ENCODE data around the gene RTF2. TPM values are rescaled to one million over a fixed set of nuclear protein-coding genes. Genes with fewer than 3 reads are reported as not detected.

Gene RTF2
- total and polyA plus RNA-seq, 2 experiments from 2014 or later = 59.2 to 95.3 TPM

DNA sequence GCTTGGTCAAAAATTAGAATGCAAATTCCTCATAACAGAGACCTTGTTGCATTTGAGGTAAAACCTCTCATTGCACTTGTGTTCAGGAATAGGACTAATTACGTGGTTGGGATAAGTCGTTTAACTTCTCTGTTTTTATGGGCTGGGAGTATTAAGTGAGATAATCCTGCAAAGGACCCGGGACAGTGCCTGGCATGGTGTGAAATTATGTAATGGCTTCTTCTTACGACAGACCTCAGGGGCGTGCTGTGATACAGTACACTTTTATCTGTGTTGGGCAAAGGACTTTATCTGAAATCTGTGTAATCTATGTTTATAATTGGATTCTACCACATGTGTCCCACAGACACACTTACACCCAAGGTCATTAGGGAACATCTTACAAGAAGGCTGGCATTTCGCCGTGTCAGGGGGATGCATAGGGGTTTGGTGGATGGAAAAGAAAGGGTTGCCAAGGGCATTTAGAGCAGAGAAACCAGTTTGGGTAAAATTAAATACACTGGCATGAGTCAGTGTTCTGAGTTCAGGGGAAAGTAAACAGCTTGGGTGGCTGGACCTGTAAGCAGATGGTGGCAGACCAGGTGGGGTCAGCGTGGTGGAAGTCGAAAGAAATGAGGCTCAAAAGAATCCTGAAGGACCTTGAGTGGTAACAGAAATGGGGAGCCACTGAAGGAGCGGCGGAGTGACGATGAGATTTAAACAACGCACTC, 17.2 kb upstream of the RTF2 start:
- TF ChIP-seq EZH2 (IDR thresholded peaks at IDR 0.05; ENCODE audit: borderline replicate concordance) (no peak), EZH2phosphoT487 (IDR thresholded peaks at IDR 0.05; ENCODE audit: low read depth, severe bottlenecking, unreplicated experiment) (no peak)
- TF ChIP-seq, protein P1, sequence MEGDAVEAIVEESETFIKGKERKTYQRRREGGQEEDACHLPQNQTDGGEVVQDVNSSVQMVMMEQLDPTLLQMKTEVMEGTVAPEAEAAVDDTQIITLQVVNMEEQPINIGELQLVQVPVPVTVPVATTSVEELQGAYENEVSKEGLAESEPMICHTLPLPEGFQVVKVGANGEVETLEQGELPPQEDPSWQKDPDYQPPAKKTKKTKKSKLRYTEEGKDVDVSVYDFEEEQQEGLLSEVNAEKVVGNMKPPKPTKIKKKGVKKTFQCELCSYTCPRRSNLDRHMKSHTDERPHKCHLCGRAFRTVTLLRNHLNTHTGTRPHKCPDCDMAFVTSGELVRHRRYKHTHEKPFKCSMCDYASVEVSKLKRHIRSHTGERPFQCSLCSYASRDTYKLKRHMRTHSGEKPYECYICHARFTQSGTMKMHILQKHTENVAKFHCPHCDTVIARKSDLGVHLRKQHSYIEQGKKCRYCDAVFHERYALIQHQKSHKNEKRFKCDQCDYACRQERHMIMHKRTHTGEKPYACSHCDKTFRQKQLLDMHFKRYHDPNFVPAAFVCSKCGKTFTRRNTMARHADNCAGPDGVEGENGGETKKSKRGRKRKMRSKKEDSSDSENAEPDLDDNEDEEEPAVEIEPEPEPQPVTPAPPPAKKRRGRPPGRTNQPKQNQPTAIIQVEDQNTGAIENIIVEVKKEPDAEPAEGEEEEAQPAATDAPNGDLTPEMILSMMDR (IDR thresholded peaks at IDR 0.05; ENCODE audit: poor library complexity) = no peak
- Histone ChIP-seq H3K36me3 (replicated peaks; ENCODE audit: insufficient read depth, low read depth) (no peaks in the 10 kb centered on the region), H3K27me3 (no peaks in the 10 kb centered on the region), H2AFZ (no peak overlapping the region), H3K9me2 (replicated peaks; ENCODE audit: insufficient read depth) (no peaks in the 10 kb centered on the region), H3K9me3 (ENCODE audit: low read depth) (no peaks in the 10 kb centered on the region), H3K4me3 (no peak overlapping the region), H3K27ac (no peak overlapping the region), H3K4me2 (no peak overlapping the region), H4K20me1 (ENCODE audit: insufficient read depth, poor library complexity, severe bottlenecking) (no peaks in the 10 kb centered on the region), H3K79me2 (no peaks in the 10 kb centered on the region), H3K4me1 (ENCODE audit: insufficient read depth) (no peaks in the 10 kb centered on the region)
- no peak for DNase-seq (ENCODE audit: low spot score)
- 75% methylated on average over 13 of the region's 13 CpGs for WGBS (ENCODE audit: low lambda C conversion rate, missing lambda C conversion rate)

DNA sequence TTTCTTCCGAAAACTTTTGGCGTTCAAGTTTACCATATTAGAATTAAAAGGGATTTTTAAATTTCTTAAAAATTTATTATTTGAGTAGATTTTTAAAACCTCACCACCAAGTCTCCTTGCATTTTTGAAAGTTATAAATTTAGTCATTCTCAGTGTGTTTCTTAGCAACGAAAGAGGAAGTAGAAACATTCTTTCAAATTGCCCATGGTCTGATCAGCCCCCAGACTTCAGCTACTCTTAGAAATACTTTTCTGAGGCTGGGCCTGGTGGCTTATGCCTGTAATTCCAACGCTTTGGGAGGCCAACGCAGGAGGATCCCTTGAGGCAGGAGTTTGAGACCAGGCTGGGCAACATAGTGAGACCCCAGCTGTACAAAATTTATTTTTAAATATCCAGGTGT, 15.1 kb upstream of the RTF2 start:
- Histone ChIP-seq H3K9me2 (replicated peaks; ENCODE audit: insufficient read depth) (no peaks in the 10 kb centered on the region), H2AFZ (no peak overlapping the region), H3K27ac (no peak overlapping the region), H3K4me2 (no peak overlapping the region), H3K4me3 (no peak overlapping the region), H3K4me1 (ENCODE audit: insufficient read depth) (no peaks in the 10 kb centered on the region), H4K20me1 (ENCODE audit: insufficient read depth, poor library complexity, severe bottlenecking) (no peaks in the 10 kb centered on the region), H3K79me2 (no peaks in the 10 kb centered on the region), H3K27me3 (no peaks in the 10 kb centered on the region), H3K9me3 (ENCODE audit: low read depth) (no peaks in the 10 kb centered on the region), H3K36me3 (replicated peaks; ENCODE audit: insufficient read depth, low read depth) (no peaks in the 10 kb centered on the region)
- 92% methylated on average over 5 of the region's 5 CpGs for WGBS (ENCODE audit: low lambda C conversion rate, missing lambda C conversion rate)
- no peak for DNase-seq (ENCODE audit: low spot score)
- TF ChIP-seq EZH2phosphoT487 (IDR thresholded peaks at IDR 0.05; ENCODE audit: low read depth, severe bottlenecking, unreplicated experiment) = no peak
- TF ChIP-seq, protein P1 (IDR thresholded peaks at IDR 0.05; ENCODE audit: poor library complexity) = no peak
- TF ChIP-seq EZH2 (IDR thresholded peaks at IDR 0.05; ENCODE audit: borderline replicate concordance) = no peak

- no peak overlapping the region for H3K27ac ChIP-seq
- 83% methylated on average over 7 of the region's 7 CpGs for WGBS (ENCODE audit: low lambda C conversion rate, missing lambda C conversion rate)
- no peaks in the 10 kb centered on the region for H3K9me2 ChIP-seq (replicated peaks; ENCODE audit: insufficient read depth)
- TF ChIP-seq, protein P1 (IDR thresholded peaks at IDR 0.05; ENCODE audit: poor library complexity) = no peak
- no peak for TF ChIP-seq EZH2phosphoT487 (IDR thresholded peaks at IDR 0.05; ENCODE audit: low read depth, severe bottlenecking, unreplicated experiment)
- no peak for TF ChIP-seq EZH2 (IDR thresholded peaks at IDR 0.05; ENCODE audit: borderline replicate concordance)
- no peak overlapping the region for H2AFZ ChIP-seq
- no peaks in the 10 kb centered on the region for H3K27me3 ChIP-seq
- no peak for DNase-seq (ENCODE audit: low spot score)
- no peak overlapping the region for H3K4me3 ChIP-seq
- no peaks in the 10 kb centered on the region for H3K4me1 ChIP-seq (ENCODE audit: insufficient read depth)
- no peaks in the 10 kb centered on the region for H3K36me3 ChIP-seq (replicated peaks; ENCODE audit: insufficient read depth, low read depth)
- H3K4me2 ChIP-seq = no peak overlapping the region
- H4K20me1 ChIP-seq (ENCODE audit: insufficient read depth, poor library complexity, severe bottlenecking) = no peaks in the 10 kb centered on the region
- H3K79me2 ChIP-seq = no peaks in the 10 kb centered on the region
- no peaks in the 10 kb centered on the region for H3K9me3 ChIP-seq (ENCODE audit: low read depth)
These were observed 13.7 kb upstream of the RTF2 start for GRCh38 chr20:56454754-56455153.

Measured in hepatocyte (in vitro differentiated cells).